SK-N-MC (cell line): ENCODE data around the gene INF2.

ENCODE experiments used
- DNase-seq: peaks from one replicate; pipeline ENCODE4 v3.0.0-alpha.2; 2011; ENCODE audit warnings: low read depth, low spot score
- H3K27ac ChIP-seq: fragments of 200-600 bp; sonication (generic); 2 replicates; pipeline ENCODE4 v1.5.1; 2016; ENCODE audit warnings: mixed run types
- H3K36me3 ChIP-seq: fragments of 200-600 bp; sonication (generic); 2 replicates; pipeline ENCODE4 v1.6.1; 2017; ENCODE audit warnings: antibody characterized with exemption, low read length, mixed read lengths; ENCODE audit not compliant: insufficient read depth
- H3K4me3 ChIP-seq: fragments of 200-600 bp; sonication (generic); 2 replicates; pipeline ENCODE4 v1.5.1; 2016
- H3K9ac ChIP-seq: fragments of 200-600 bp; sonication (generic); 2 replicates; pipeline ENCODE4 v1.8.0; 2017; ENCODE audit warnings: mixed run types, mixed read lengths; ENCODE audit not compliant: insufficient read length
- H3K9me3 ChIP-seq: fragments of 200-600 bp; sonication (generic); 2 replicates; pipeline ENCODE4 v1.6.1; 2017; ENCODE audit warnings: low read depth, mild to moderate bottlenecking, antibody characterized with exemption, low read length, moderate library complexity, mixed read lengths
- EZH2 ChIP-seq: fragments of 200-600 bp; sonication (generic); IDR thresholded peaks from one replicate; pipeline ENCODE4 v1.6.1; 2017; ENCODE audit warnings: antibody characterized with exemption
- FOXP2 ChIP-seq: optimal IDR thresholded peaks from 2 replicates; pipeline ENCODE3; 2011; ENCODE audit warnings: mild to moderate bottlenecking, moderate library complexity; ENCODE audit not compliant: insufficient read depth; ENCODE audit errors: extremely low read length, control extremely low read depth
- POLR2AphosphoS5 ChIP-seq: IDR thresholded peaks from 2 replicates; pipeline ENCODE4 v1.6.1; 2012; ENCODE audit warnings: mild to moderate bottlenecking, low read depth, low read length, borderline replicate concordance

Gene INF2

GRCh38 chr14:104702673-104703072, 13.3 kb downstream of the INF2 start:
- TF ChIP-seq FOXP2, result no peak
- TF ChIP-seq POLR2AphosphoS5, result no peak
- no peak for TF ChIP-seq EZH2
- Histone ChIP-seq H3K36me3 (peaks cover 16% of the 10 kb centered on the region; the same call in 1 of the 2 replicates), H3K9ac (no peak overlapping the region), H3K9me3 (no peaks in the 10 kb centered on the region), H3K27ac (no peak overlapping the region), H3K4me3 (no peak overlapping the region)
- no peak for DNase-seq

DNA sequence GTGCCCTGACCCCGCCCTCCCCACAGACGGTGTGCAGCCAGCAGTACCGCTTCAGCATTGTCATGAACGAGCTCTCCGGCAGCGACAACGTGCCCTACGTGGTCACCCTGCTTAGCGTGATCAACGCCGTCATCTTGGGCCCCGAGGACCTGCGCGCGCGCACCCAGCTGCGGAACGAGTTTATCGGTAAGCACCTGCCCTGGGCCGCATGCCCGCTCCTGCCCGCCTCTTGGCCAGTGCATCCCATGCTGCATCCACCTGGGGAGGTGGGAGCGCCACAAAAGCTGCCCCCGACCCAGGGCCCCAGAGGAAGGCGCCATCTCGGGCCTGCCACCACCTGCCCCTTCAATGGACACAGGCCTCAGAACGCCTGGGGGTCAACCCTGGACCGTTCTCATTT, 13.9 kb downstream of the INF2 start:
- Histone ChIP-seq H3K9ac (no peak overlapping the region), H3K4me3 (no peak overlapping the region), H3K36me3 (peaks cover 16% of the 10 kb centered on the region; the same call in 1 of the 2 replicates), H3K9me3 (no peaks in the 10 kb centered on the region), H3K27ac (no peak overlapping the region)
- TF ChIP-seq FOXP2 (no peak), EZH2 (no peak), POLR2AphosphoS5 (no peak)
- DNase-seq, result no peak

- TF ChIP-seq FOXP2, result no peak
- TF ChIP-seq POLR2AphosphoS5, result no peak
- TF ChIP-seq EZH2, result no peak
- H3K27ac ChIP-seq, result no peak overlapping the region
- DNase-seq, result no peak
- no peak overlapping the region for H3K9ac ChIP-seq
- H3K9me3 ChIP-seq, result no peaks in the 10 kb centered on the region
- peaks cover 16% of the 10 kb centered on the region; the same call in 1 of the 2 replicates for H3K36me3 ChIP-seq
- H3K4me3 ChIP-seq, result no peak overlapping the region
Measured at GRCh38 chr14:104704252-104704651, 14.8 kb downstream of the INF2 start.

GRCh38 chr14:104705340-104706047, 16.1 kb downstream of the INF2 start:
- Histone ChIP-seq H3K27ac (no peak overlapping the region), H3K4me3 (no peak overlapping the region), H3K9ac (no peak overlapping the region), H3K36me3 (peaks cover 16% of the 10 kb centered on the region; the same call in 1 of the 2 replicates), H3K9me3 (no peaks in the 10 kb centered on the region)
- TF ChIP-seq POLR2AphosphoS5, result no peak
- no peak for TF ChIP-seq EZH2
- no peak for TF ChIP-seq FOXP2
- no peak for DNase-seq

DNA sequence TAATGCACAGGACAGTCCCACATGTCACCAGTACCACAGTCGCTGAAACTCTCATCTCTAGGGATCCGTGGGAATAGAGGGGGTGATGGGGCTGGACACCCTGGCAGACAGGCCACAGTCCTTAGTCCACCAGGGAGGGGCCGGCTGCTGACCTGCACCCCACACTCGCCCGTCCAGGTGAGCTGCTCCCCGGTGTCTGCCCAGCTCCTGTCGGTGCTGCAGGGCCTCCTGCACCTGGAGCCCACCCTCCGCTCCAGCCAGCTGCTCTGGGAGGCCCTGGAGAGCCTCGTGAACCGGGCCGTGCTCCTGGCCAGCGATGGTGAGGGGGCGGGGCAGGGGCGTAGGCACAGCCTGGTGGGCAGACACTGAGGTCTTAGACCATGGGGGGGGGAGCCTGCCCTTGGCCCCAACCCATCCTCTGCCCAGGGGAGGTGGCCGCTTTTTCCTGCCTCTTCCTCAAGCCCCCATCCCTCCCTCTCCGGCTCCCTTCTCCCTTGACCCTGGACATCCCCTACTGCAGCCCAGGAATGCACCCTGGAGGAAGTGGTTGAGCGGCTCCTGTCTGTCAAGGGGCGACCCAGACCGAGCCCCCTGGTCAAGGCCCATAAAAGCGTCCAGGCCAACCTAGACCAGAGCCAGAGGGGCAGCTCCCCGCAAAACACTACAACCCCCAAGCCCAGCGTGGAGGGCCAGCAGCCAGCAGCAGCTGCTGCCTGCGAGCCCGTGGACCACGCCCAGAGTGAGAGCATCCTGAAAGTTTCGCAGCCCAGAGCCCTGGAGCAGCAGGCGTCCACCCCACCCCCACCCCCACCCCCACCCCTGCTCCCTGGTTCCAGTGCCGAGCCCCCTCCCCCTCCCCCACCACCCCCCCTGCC, 17.6 kb downstream of the INF2 start:
- Histone ChIP-seq H3K4me3 (no peak overlapping the region), H3K9me3 (no peaks in the 10 kb centered on the region), H3K27ac (no peak overlapping the region), H3K9ac (no peak overlapping the region), H3K36me3 (peaks cover 16% of the 10 kb centered on the region; the same call in 1 of the 2 replicates)
- no peak for DNase-seq
- no peak for TF ChIP-seq EZH2

DNA sequence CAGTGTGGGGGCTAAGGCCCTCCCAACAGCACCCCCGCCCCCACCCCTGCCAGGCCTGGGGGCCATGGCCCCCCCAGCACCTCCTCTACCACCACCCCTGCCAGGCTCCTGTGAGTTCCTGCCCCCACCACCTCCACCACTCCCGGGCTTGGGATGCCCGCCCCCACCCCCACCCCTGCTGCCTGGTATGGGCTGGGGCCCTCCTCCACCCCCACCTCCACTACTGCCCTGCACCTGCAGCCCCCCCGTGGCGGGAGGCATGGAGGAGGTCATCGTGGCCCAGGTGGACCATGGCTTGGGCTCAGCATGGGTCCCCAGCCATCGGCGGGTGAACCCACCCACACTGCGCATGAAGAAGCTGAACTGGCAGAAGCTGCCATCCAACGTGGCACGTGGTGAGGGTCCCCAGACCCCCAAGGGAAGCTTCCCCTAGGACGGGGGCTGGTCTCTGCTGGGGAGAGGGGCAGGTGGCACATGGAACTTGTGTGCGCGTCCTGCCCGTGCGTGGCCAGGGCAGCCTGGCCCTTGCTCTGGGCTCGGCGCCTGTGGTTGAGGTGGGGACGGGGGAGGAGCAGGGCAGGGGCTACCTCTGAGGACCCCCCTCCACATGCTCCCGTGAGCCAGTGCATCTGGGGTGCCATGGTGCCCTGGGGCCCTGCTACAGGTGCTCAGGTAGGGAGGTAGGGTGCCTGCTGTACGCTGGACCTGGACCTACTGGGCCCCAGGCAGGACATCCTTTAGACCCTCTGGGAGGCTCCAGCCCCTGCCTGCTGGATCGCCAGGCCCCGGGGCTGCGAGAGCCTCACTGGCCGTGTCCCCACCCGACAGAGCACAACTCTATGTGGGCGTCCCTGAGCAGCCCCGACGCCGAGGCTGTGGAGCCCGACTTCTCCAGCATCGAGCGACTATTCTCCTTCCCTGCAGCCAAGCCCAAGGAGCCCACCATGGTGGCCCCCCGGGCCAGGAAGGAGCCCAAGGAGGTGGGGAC, 18.5 kb downstream of the INF2 start:
- TF ChIP-seq FOXP2 (no peak), EZH2 (no peak), POLR2AphosphoS5 (no peak)
- DNase-seq, result no peak
- no peak overlapping the region for H3K4me3 ChIP-seq

DNA sequence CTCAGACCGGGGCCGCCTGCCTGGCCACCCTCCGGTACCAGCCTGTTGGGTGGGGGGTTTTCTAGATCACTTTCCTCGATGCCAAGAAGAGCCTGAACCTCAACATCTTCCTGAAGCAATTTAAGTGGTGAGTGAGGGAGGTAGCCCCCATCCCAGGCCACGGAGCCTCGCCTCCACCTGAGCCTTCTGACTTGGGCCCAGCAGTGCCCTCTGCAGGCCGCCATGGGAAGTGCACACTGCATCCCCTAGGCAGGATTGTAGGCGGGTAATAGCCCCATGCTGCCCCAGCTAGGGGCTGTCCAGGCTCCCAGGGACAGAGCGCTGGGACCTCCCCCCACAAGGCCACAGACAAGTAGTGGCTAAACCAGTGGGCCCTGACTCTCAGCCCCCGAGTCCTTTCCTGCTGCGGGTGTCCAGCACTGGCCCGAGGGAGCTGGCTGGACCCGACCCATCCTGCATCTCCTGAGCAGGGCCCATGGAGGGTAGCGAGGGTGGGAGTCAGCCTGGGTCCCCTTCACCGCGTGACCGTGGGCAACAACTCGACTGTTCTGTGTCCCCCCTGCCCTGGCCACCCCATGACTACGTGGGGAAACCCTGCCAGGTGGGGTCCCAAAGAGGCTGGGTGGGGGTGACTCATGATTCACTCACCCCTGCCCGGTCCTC, 19.3 kb downstream of the INF2 start:
- no peak overlapping the region for H3K4me3 ChIP-seq
- peaks cover 10% of the 10 kb centered on the region; the same call in 1 of the 2 replicates for H3K36me3 ChIP-seq
- no peak overlapping the region for H3K27ac ChIP-seq
- no peak overlapping the region for H3K9ac ChIP-seq
- TF ChIP-seq EZH2, result no peak
- peak; percentile 20 for TF ChIP-seq FOXP2
- peak; percentile 12; the same call in 1 of the 2 replicates for TF ChIP-seq POLR2AphosphoS5
- DNase-seq, result no peak
- no peaks in the 10 kb centered on the region for H3K9me3 ChIP-seq

More for the DNA sequence above, 18.5 kb downstream of the INF2 start:
- H3K36me3 ChIP-seq, result peaks cover 16% of the 10 kb centered on the region; the same call in 1 of the 2 replicates
- no peak overlapping the region for H3K27ac ChIP-seq
- H3K9ac ChIP-seq, result no peak overlapping the region
- H3K9me3 ChIP-seq, result no peaks in the 10 kb centered on the region
